ENCODE data around the gene DKK2.

The DKK2 gene

GRCh38 chr4:107035819-107036583 lies at the start of gene DKK2:
TSS of gene DKK2 (minus strand) at chr4:107036313. CDS start at chr4:107035591, 722 bp downstream.
- DNase-seq: no peak

- no peak for DNase-seq
Observed at GRCh38 chr4:107077192-107077591, 41.1 kb upstream of the DKK2 start.

DNA sequence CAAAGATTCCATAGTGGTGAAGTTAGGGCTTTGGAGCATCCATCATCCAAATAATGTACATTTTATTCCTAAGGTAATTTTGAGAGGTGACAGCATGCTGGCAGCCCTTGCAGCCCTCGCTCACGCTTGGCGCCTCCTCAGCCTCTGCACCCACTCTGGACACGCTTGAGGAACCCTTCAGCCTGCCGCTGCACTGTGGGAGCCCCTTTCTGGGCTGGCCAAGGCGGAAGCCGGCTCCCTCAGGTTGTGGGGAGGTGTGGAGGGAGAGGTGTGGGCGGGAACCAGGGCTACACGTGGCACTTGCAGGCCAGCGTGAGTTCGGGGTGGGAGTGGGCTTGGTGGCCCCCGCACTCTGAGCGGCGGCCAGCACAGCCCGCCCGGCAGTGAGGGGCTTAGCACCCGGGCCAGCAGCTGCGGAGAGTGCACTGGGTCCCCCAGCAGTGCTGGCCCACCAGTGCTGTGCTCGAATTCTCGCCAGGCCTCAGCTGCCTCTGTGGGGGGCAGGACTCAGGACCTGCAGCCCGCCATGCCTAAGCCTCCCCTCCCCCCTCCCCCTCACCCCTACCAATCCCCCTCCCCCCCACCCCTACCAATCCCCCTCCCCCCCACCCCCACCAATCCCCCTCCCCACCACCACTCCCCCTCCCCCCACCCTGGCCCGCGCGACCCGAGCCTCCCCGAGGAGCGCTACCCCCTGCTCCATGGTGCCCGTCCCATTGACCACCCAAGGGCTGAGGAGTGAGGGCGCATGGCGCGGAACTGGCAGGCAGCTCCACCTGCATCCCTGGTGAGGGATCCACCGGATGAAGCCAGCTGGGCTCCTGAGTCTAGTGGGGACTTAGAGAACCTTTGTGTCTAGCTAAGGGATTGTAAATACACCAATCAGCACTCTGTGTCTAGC lies 37.0 kb upstream of the DKK2 start:
- no peak for DNase-seq

- no peak for DNase-seq
Observed at GRCh38 chr4:107071108-107071507, 35.0 kb upstream of the DKK2 start.

DNA sequence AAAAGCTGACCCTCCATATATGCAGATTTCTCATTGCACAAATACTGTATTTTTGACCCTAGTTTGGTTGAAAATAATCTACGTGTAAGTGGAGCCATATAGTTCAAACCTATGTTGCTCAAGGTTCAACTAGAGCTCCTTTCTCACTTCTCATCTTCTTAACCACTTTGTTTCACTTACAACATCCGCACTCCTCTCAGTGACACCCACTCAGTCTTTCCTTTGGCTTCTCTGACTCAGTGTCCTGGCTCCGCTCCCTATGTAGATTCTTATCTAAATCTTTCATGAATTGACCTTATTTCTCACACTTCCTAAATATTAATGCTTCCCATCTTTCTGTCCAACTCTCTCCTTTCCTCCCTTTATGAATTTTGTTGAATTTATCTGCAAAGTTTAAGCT lies 32.9 kb upstream of the DKK2 start:
- DNase-seq: no peak

DNA sequence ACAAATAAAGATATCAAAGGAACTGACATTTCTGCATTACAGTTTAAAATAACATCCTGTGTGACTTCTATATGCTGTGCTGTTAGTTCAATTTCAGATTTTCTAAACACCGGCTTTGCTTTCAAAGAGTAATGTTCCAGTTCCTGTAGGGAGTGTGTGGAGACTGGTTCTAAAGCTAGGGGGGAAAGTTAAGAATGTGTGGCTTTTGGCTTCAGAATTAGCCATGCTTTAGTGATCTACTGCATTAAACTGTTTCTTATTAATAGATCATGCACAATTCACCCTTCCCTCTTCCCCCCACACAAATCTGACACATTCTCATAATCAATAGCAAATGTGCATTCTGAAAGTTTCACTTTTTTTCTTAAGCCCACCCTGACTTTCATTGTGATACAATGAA lies 32.0 kb upstream of the DKK2 start:
- no peak for DNase-seq

DNA sequence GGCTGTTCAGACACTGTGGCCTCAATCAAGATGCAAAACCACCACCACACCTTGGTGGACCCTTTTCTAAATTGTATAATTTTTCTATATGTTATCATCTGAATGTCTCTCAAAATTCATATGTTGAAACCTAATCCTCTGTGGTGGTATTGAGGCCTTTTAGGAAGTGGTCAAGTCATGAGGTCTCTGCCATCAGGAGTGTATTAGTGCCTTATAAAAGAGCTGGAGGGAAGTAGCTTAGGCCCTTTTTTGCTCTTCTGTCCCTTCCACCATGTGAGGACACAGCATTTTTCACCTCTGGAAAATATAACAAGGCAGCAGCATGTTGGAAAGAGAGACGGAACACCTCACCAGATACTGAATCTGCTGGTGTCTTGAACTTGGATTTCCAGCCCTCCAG lies 30.5 kb upstream of the DKK2 start:
- DNase-seq: no peak

GRCh38 chr4:107065201-107065600 lies 29.1 kb upstream of the DKK2 start:
- DNase-seq: no peak

DNA sequence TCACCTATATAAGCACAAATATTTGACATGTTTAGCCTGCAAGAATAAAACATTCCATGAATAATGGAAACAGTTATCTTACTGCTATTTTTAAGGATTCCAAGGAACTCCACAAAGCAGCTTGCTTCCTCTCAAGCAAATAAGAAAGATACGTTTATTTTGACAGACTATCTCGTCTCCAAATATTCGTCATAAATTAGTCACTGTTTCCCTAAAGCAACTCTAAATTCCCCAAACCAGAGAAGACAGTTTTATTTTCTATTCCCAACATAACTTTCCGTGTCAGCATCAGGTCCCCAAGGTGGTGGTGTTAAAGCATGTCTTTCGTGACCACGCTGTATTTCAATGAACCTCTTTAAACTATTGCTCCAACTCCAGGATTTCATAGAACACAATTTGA lies 24.3 kb upstream of the DKK2 start:
- DNase-seq: no peak

DNA sequence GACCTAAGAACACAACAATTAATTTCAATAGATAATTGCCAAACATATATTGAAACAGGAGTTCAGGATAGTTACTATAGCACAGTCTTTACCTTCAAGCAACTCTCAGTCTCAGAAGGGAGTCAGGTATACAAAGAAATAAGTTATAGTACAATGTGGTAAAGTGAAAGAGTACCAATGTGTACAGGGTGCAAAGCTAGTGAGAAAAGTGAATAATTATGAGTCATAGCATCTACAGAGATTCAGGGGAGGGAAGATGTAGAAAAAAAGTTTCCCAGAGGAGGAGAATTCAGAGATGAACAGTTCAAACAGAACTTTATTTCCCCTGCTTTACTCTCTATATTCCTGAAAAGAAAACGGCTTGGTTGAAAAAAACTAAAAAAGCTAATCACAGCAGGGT lies 22.7 kb upstream of the DKK2 start:
- no peak for DNase-seq

GRCh38 chr4:107050525-107051135 lies 14.5 kb upstream of the DKK2 start:
- no peak for DNase-seq

GRCh38 chr4:107046261-107046660 lies 10.1 kb upstream of the DKK2 start:
- DNase-seq: no peak

GRCh38 chr4:107044170-107044569 lies 8.1 kb upstream of the DKK2 start:
- DNase-seq: no peak

DNA sequence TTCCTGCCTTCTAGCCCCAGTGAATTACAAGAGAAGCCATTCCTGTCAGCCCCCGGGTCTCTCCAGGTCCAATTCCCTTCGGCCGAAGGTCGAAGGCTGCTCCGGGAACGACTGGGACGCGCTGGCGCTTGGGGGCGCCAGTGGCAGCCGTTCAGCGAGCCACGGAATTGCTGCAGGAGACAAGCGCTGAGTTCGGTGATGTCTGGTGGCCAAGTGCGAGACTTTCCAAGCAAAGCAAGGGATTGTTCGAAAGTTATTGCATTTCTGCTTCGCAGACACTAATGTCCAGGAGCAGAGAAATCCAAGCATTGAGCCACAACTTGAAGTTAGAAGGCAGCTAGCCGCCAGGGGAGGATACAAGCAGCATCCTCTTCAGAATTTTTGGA lies 1.1 kb upstream of the DKK2 start:
- no peak for DNase-seq

DNA sequence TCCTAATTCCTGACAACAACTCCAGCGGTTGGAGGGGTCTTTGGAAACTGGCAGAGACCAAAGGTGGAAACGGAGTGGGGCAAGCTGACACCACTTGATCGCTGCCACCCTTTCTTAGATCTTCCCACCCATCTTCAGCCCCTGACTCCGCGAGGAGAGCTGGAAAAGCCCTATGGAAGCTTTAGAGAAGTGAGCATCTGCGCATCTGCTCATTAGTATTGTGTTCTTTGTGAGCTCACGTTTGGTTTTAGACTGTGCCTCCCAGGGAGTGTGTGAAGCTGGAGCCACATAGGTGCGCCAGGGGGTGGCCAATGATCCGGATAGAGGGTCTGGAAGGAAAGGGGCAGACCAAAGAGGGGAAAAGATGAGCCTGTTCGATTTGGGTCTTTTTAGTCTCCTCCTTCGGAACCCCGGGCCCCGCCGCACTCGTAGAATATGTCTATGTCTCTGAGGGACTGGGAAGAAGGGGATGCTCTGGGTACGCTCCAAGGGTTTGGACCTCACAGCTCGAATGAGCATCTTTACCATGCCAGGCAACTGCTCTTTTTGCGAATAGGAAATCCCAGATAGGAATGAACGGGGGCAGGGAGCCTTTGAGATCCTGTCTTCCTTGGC lies 578 bp upstream of the DKK2 start:
- no peak for DNase-seq

- no peak for DNase-seq
Observed at GRCh38 chr4:107034996-107035818, 906 bp downstream of the DKK2 start.

DNA sequence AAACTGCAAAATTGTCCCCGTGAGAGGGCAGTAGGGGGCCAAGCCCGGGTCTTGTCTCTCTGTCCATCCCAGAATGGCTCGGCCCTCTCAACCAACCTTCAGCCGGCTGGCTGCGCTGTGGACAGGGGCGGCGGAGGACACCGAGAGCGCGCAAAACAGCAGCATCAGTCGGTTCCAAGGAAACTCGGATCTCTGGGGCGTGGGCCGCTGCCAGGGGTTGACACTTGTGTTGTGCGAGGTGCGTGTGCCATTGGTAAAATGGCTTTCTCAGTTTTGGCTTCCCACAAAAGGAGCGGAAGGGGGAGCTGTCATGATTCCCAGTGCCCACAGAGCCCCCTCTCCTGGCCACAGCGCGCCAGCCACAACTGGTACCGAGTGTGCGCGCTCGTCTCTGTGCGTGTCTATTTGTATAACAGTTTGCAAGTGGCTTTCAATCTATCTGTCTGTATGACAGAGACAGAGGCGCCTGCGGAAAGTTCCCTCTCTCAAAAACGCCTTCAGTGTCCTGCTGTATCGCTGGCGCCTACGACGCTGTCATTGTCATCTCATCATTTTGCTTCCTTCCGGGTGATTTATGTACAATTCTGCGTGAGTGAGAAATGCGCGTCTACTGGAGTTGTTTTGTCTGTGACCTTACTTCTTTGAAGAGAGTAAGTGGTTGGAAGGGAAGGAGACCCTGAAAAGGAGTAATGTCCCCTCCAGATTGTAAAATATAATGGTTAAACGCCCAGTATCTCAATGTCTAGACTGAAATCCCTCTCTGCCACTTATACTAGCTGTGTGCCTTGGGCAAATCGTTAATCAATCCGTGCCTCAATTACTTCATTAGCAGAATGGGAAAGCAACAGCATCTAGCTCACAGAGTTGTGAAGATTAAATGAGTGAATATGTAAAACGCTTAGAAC lies 1.8 kb downstream of the DKK2 start:
- DNase-seq: no peak

- no peak for DNase-seq
Observed at GRCh38 chr4:107027379-107027778, 8.7 kb downstream of the DKK2 start.

DNA sequence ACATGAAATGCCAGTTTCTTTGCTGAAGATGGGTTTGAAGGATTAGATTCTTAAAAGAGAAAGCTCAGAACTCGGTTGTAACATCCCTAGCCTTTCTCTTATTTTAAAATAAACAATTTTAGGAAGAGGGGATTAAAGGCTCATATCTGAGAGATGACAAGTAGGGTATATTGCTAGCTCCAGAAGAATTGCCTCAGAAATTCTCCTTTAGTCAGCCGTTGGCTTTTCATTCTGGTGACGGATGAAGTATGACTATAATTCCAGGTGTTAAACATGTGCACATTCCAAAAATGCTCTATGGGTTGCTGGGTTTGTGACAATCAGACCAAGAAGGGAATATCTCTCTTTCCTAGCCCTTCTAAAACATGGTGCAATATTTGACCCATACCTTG lies 17.8 kb downstream of the DKK2 start:
- DNase-seq: no peak

GRCh38 chr4:107017443-107018343 lies 18.4 kb downstream of the DKK2 start:
- no peak for DNase-seq
